Transverse colon (tissue), 4 donors: ENCODE data around the gene HSPA8.

Experiments used
- CTCF ChIP-seq, 5 experiments: fragments of 200-600 bp in 3 of 5; fragments of 450-650 bp in 2 of 5; sonication (generic) in 3 of 5; IDR thresholded peaks; 1 replicate in 2 of 5; 2 replicates in 3 of 5; pipeline ENCODE4 v1.5.1; 2016 to 2017; ENCODE audit warnings: antibody characterized with exemption in 5 of 5, inconsistent platforms in 3 of 5, mild to moderate bottlenecking in 2 of 5, moderate library complexity in 1 of 5
- POLR2A ChIP-seq: fragments of 450-650 bp; IDR thresholded peaks from one replicate; pipeline ENCODE4 v1.6.1; 2016; ENCODE audit warnings: antibody characterized with exemption, mild to moderate bottlenecking, moderate library complexity
- POLR2AphosphoS5 ChIP-seq, 3 donors: sonication (generic); formaldehyde crosslinking; IDR thresholded peaks; one replicate each; pipeline ENCODE4 v1.6.1; 2016; ENCODE audit warnings: antibody characterized with exemption in 3 of 3

GRCh38 chr11:123051634-123052033 lies 10.3 kb downstream of the HSPA8 start:
- TF ChIP-seq CTCF (IDR thresholded peaks at IDR 0.05): no peak
- no peak for TF ChIP-seq POLR2A
- no peak for TF ChIP-seq POLR2AphosphoS5 (IDR thresholded peaks at IDR 0.05)
